Activated T-cell treated with anti-CD3 and anti-CD28 coated beads, Interleukin-2, amount 50 U/mL, for 72 hours (primary cell): ENCODE data around the gene FITM2. TPM values are rescaled to one million over a fixed set of nuclear protein-coding genes. Genes with fewer than 3 reads are reported as not detected.
A peak's percentile ranks its signal among the peaks of the same experiment; 100 is the strongest.
"Not testable (repeated sequence)": the region's sequence is repeated elsewhere in the genome, so short reads cannot be mapped to it uniquely, and the experiment has no call there.

Source experiments
- ATAC-seq, 2 donors: fragments of 150-1000 bp; cut with Tn5 transposase; replicated peaks in 1 of 2; 2 replicates each; pipeline ENCODE4 v1.10.0; 2021; ENCODE audit warnings: moderate library complexity in 2 of 2, mild to moderate bottlenecking in 1 of 2
- DNase-seq, 2 donors: peaks; one replicate each; pipeline ENCODE4 v3.0.0; 2021 to 2022; ENCODE audit warnings: mixed read lengths in 1 of 2
- H3K27ac Mint-ChIP-seq: one replicate; pipeline ENCODE4 v1.8.0; 2022; ENCODE audit warnings: mild to moderate bottlenecking, moderate library complexity, mixed read lengths
- H3K27me3 Mint-ChIP-seq: one replicate; pipeline ENCODE4 v1.8.0; 2022; ENCODE audit warnings: low read depth, mixed read lengths
- H3K36me3 Mint-ChIP-seq, 2 donors: one replicate each; pipeline ENCODE4 v1.8.0; 2022; ENCODE audit warnings: mixed read lengths in 2 of 2, mild to moderate bottlenecking in 1 of 2; ENCODE audit not compliant: insufficient read depth in 2 of 2
- H3K4me1 Mint-ChIP-seq: one replicate; pipeline ENCODE4 v1.8.0; 2022; ENCODE audit warnings: low read depth, mixed read lengths
- H3K4me3 Mint-ChIP-seq, 2 donors: one replicate each; pipeline ENCODE4 v1.8.0; 2022; ENCODE audit warnings: mild to moderate bottlenecking in 2 of 2, mixed read lengths in 2 of 2, moderate library complexity in 2 of 2
- H3K9me3 Mint-ChIP-seq, 2 donors: one replicate each; pipeline ENCODE4 v1.8.0; 2022; ENCODE audit warnings: mixed read lengths in 2 of 2
- total RNA-seq, 2 donors: library from RNA; stranded (reverse); gene quantifications; one replicate each; pipeline ENCODE4 v1.2.3, GENCODE V29; 2022

The FITM2 gene, protein sequence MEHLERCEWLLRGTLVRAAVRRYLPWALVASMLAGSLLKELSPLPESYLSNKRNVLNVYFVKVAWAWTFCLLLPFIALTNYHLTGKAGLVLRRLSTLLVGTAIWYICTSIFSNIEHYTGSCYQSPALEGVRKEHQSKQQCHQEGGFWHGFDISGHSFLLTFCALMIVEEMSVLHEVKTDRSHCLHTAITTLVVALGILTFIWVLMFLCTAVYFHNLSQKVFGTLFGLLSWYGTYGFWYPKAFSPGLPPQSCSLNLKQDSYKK
- 1 to 10 TPM; 2.9 to 3.1 TPM for total RNA-seq

DNA sequence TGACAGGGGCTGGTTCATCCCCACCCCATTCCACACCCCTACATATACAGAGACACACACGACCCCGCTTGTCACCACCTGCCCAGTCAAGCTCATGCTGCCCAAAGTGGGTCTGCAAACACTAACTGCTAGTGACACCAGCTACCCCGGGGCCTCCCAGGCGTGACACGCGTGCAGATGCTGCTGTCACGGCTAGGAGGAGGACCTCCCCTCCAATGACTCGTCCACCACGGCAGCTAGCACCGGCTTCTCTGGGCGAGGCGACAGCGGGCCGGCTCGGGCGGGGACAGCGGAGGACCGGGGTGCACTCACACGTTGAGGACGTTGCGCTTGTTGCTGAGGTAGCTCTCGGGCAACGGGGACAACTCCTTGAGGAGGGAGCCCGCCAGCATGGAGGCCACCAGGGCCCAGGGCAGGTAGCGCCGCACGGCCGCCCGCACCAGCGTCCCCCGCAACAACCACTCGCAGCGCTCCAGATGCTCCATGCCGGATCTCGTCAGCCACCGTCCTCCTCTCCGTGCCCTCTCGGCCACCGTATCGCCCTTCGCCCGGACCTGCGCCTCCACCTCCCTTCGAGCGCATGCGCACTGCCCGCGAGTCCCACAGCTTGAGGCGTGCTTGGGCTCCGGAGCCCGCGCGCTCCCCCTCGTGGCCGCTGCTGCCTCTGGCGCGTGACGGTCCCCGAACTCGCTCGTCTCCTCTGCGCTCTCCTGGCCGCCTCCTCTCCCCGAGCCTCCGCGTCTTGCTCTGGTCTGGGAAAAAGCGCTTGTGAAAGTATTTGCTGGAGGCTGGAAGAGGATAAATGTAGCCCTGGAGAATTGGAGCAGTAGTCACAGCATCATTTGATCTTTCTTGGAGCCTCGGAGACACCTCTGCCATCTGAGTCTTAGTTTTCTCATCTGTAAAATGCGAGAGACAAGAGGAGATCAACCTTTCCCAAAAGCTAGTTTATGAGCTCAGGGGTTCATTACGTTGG lies at the start of gene FITM2:
TSS of gene FITM2 (minus strand) at position 539 of the 976 bp plus-strand sequence. CDS start at position 485, 54 bp downstream.
- peak within 1 kb of the TSS; percentile 93 for H3K27ac Mint-ChIP-seq
- no peaks in the 10 kb centered on the region for H3K9me3 Mint-ChIP-seq
- peak; percentile 99 for DNase-seq
- no peaks in the 10 kb centered on the region for H3K36me3 Mint-ChIP-seq
- peak; percentile 90 to 98 for ATAC-seq
- H3K27me3 Mint-ChIP-seq, result no peaks in the 10 kb centered on the region
- H3K4me3 Mint-ChIP-seq, result peak within 1 kb of the TSS; percentile 77 to 92
- peaks cover 15% of the 10 kb centered on the region for H3K4me1 Mint-ChIP-seq

DNA sequence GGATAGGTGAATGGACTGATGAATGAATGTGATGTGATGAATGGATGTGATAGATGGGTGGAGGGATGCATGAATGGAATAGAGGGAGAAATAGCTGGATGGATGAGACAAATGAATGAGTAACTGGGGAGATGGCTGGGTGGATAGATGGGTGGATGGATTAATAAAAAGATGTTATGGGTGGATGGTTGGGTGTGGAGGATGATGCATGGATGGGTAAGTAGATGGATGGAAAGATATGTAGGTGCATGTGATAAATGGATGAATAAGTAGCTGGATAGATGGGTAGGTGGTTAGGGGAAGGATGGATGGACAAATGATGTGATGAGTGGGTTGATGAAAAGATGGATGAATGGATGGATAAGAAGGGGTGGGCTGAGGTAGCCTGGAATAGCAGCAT lies 49.2 kb upstream of the FITM2 start:
- no peak for DNase-seq
- ATAC-seq, result no peak
- no peak overlapping the region for H3K27ac Mint-ChIP-seq
- no peaks in the 10 kb centered on the region for H3K4me1 Mint-ChIP-seq
- H3K9me3 Mint-ChIP-seq, result no peaks in the 10 kb centered on the region
- H3K36me3 Mint-ChIP-seq, result no peaks in the 10 kb centered on the region
- H3K27me3 Mint-ChIP-seq, result no peaks in the 10 kb centered on the region
- H3K4me3 Mint-ChIP-seq, result no peak overlapping the region

DNA sequence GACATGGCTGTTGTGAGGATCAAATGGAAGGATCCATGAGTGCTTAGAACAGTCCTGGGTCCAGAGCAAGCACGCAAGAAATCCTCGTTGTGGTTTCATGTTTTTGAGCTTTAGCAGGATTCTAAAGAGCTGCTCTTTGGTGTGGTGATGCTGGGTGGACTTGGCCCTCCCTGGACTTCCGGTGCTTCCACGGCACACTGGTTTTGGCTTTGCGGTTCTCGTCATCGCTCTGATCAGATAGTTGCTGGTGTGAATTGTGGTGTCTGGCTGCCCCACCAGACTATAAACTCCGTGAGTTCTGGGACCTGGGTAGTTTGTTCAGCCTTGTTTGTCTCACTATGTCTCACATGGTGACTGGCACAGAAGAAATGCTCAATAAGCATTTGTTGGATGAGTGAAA lies 47.8 kb upstream of the FITM2 start:
- Mint-ChIP-seq H3K27me3 (no peaks in the 10 kb centered on the region), H3K27ac (no peak overlapping the region), H3K9me3 (no peaks in the 10 kb centered on the region), H3K4me1 (no peaks in the 10 kb centered on the region), H3K36me3 (no peaks in the 10 kb centered on the region), H3K4me3 (no peak overlapping the region)
- DNase-seq (no peak), ATAC-seq (no peak)

- H3K36me3 Mint-ChIP-seq, result no peaks in the 10 kb centered on the region
- no peaks in the 10 kb centered on the region for H3K9me3 Mint-ChIP-seq
- no peak for DNase-seq
- no peaks in the 10 kb centered on the region for H3K4me1 Mint-ChIP-seq
- no peak for ATAC-seq
- no peak overlapping the region for H3K27ac Mint-ChIP-seq
- no peaks in the 10 kb centered on the region for H3K27me3 Mint-ChIP-seq
- H3K4me3 Mint-ChIP-seq, result no peak overlapping the region
Observed at GRCh38 chr20:44357555-44358125, 46.6 kb upstream of the FITM2 start.

GRCh38 chr20:44357020-44357419 lies 46.0 kb upstream of the FITM2 start:
- ATAC-seq, result no peak

GRCh38 chr20:44356353-44356723 lies 45.3 kb upstream of the FITM2 start:
- H3K4me3 Mint-ChIP-seq, result no peak overlapping the region
- H3K4me1 Mint-ChIP-seq, result no peaks in the 10 kb centered on the region

More at GRCh38 chr20:44357020-44357419, 46.0 kb upstream of the FITM2 start:
- no peak overlapping the region for H3K4me3 Mint-ChIP-seq
- DNase-seq, result no peak
- no peaks in the 10 kb centered on the region for H3K27me3 Mint-ChIP-seq
- no peaks in the 10 kb centered on the region for H3K9me3 Mint-ChIP-seq
- H3K27ac Mint-ChIP-seq, result no peak overlapping the region
- H3K36me3 Mint-ChIP-seq, result no peaks in the 10 kb centered on the region
- H3K4me1 Mint-ChIP-seq, result no peaks in the 10 kb centered on the region

DNA sequence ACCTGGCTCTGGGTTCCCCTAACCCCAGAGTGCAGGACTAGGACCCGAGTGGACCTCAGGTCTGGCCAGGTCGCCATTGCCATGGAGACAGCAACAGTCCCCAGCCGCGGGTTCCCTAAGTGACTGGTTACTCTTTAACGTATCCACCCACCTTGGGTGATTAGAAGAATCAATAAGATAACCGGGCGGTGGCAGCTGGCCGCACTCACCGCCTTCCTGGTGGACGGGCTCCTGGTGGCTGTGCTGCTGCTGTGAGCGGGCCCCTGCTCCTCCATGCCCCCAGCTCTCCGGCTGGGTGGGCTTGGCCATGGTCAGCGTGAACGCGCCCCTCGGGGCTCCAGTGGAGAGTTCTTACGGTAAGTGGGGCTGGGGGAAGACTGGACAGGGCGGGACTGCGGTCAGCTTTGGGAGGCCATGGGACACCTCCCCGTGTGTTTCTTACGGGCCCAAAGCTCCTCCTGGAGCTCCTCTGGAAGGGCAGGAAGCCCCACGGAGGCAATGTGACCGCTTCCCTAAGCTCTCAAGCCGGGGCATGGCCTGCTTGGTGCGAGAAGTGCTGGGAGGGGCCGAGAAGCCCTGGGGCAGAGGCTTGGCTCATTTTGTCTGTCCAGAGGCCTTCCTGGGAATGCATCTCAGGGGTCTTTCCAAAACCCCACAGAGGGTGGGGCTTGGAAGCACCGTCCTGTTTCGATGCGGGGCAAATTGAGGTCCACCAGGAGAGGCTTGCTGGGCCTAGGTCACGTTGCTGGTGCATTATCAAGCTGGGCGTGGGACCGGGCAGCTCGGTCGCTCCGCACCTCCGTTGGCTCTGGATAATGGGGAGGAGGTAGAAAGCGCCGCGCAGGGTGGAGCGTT lies 44.7 kb upstream of the FITM2 start, which contains the start of gene HNF4A:
TSS of gene HNF4A (plus strand) at position 202 of the 855 bp plus-strand sequence. CDS start at position 308, 106 bp downstream.
- Mint-ChIP-seq H3K9me3 (no peaks in the 10 kb centered on the region), H3K27ac (no peak within 1 kb of the TSS), H3K4me3 (no peak within 1 kb of the TSS), H3K4me1 (no peaks in the 10 kb centered on the region), H3K36me3 (no peaks in the 10 kb centered on the region), H3K27me3 (no peaks in the 10 kb centered on the region)
- DNase-seq, result no peak
- no peak for ATAC-seq

More at GRCh38 chr20:44356353-44356723, 45.3 kb upstream of the FITM2 start:
- H3K36me3 Mint-ChIP-seq, result no peaks in the 10 kb centered on the region
- H3K9me3 Mint-ChIP-seq, result no peaks in the 10 kb centered on the region
- no peaks in the 10 kb centered on the region for H3K27me3 Mint-ChIP-seq
- ATAC-seq (no peak), DNase-seq (no peak)
- no peak overlapping the region for H3K27ac Mint-ChIP-seq

DNA sequence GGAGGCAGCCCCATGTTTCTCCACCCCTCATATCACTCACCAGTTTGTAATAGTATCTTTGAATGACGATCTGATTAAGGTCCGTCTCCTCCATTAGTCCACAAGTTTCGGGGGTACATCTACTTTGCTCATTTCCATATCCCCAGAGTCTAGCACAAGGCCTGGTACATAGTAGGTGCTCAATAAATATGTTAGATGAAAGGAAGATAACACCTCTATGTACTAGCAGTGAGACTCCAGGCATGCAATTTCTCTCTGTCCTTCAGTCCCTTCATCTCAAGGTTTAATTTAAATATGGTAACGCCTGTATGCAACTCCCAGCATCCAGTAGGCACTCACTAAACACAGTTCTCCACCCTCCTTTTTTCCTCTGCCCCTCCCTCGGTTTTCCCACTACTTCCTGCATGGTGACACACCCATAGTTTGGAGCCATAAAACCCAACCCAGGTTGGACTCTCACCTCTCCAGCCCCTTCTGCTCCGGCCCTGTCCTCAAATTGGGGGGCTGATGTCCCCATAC lies 44.0 kb upstream of the FITM2 start:
- no peaks in the 10 kb centered on the region for H3K4me1 Mint-ChIP-seq
- ATAC-seq, result no peak
- DNase-seq, result no peak
- no peaks in the 10 kb centered on the region for H3K36me3 Mint-ChIP-seq
- no peak overlapping the region for H3K4me3 Mint-ChIP-seq
- H3K27ac Mint-ChIP-seq, result no peak overlapping the region
- no peaks in the 10 kb centered on the region for H3K9me3 Mint-ChIP-seq
- no peaks in the 10 kb centered on the region for H3K27me3 Mint-ChIP-seq

DNA sequence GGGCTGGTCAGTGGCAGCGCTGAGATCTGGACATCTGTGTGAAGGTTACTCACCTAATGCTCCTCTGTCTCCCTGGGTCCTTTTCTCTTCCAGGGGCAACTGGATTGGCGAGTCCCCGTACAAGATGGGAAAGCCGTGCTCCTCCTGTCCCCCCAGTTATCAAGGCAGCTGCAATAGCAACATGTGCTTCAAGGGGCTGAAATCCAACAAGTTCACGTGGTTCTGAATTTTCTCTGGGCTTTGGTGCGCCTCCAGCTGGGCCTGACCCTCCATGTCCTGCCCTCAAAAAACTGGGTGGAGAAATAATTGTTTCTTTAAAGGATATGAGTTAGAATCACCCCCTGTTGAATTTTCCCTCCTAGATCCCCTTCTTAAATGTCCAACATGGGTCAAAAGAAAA lies 39.6 kb upstream of the FITM2 start:
- Mint-ChIP-seq H3K4me3 (no peak overlapping the region), H3K9me3 (no peaks in the 10 kb centered on the region), H3K27ac (no peak overlapping the region), H3K27me3 (peaks cover 6% of the 10 kb centered on the region), H3K36me3 (no peaks in the 10 kb centered on the region), H3K4me1 (no peaks in the 10 kb centered on the region)
- ATAC-seq (no peak), DNase-seq (no peak)

- H3K36me3 Mint-ChIP-seq, result no peaks in the 10 kb centered on the region
- no peak overlapping the region for H3K4me3 Mint-ChIP-seq
- no peaks in the 10 kb centered on the region for H3K4me1 Mint-ChIP-seq
- H3K27ac Mint-ChIP-seq, result no peak overlapping the region
- H3K27me3 Mint-ChIP-seq, result peaks cover 6% of the 10 kb centered on the region
- no peaks in the 10 kb centered on the region for H3K9me3 Mint-ChIP-seq
- ATAC-seq, result no peak
- no peak for DNase-seq
Observed at GRCh38 chr20:44349349-44349748, 38.3 kb upstream of the FITM2 start.

GRCh38 chr20:44348168-44348659 lies 37.2 kb upstream of the FITM2 start:
- H3K27me3 Mint-ChIP-seq, result peaks cover 6% of the 10 kb centered on the region
- ATAC-seq (no peak), DNase-seq (no peak)
- no peaks in the 10 kb centered on the region for H3K4me1 Mint-ChIP-seq
- no peak overlapping the region for H3K4me3 Mint-ChIP-seq
- no peak overlapping the region for H3K27ac Mint-ChIP-seq
- H3K36me3 Mint-ChIP-seq, result no peaks in the 10 kb centered on the region
- no peaks in the 10 kb centered on the region for H3K9me3 Mint-ChIP-seq

- H3K27me3 Mint-ChIP-seq, H3K4me1 Mint-ChIP-seq, H3K9me3 Mint-ChIP-seq, H3K36me3 Mint-ChIP-seq, H3K4me3 Mint-ChIP-seq, DNase-seq, ATAC-seq, H3K27ac Mint-ChIP-seq: not testable (repeated sequence)
Observed at GRCh38 chr20:44345941-44346340, 34.9 kb upstream of the FITM2 start.
